ENCODE measurements around the gene TAGLN.

TAGLN gene

DNA sequence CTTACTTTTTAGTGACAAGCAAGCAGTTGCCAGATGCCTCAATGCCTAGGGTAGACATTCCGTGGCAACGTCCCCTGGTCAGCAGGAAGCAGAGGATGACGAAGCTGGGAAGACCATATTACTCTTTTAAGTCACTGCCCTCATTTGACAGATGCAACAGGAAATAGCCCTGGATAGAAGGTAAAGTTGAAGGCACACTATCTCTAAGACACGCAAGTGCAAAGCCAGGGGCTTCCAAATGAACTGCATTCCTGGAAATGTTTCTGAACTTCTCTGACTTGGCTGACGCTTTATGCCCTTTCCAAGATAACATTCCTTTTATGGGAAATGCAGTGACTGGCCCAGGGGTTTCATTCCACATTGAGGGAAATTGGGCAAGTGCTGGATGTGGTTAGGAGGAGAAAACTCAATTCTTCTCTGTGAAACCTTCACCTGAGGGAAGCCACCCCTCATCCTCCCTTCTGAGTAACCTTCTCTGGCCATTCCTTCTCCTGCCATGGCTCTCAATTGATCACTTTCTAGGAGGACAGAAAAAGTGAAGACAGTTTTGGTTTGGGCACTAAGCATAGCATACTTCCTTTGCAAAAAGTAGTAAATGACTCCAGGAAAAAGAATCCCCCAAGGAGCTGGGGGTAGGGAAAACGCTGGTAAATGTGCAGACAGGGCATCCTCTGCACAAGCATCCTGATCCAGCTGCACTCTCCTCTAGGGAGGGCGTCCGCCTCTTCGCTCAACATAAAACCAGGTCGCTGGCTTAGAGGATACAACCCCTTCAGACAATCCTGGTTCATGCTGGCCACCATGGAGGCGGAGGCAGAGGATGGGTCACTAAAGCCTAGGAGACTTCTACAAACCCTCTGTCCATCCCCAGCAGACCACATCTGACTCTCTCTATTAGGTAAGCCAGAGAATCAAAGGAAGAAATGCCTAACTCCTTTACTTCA, 18.2 kb downstream of the TAGLN start:
- no peak for DNase-seq

DNA sequence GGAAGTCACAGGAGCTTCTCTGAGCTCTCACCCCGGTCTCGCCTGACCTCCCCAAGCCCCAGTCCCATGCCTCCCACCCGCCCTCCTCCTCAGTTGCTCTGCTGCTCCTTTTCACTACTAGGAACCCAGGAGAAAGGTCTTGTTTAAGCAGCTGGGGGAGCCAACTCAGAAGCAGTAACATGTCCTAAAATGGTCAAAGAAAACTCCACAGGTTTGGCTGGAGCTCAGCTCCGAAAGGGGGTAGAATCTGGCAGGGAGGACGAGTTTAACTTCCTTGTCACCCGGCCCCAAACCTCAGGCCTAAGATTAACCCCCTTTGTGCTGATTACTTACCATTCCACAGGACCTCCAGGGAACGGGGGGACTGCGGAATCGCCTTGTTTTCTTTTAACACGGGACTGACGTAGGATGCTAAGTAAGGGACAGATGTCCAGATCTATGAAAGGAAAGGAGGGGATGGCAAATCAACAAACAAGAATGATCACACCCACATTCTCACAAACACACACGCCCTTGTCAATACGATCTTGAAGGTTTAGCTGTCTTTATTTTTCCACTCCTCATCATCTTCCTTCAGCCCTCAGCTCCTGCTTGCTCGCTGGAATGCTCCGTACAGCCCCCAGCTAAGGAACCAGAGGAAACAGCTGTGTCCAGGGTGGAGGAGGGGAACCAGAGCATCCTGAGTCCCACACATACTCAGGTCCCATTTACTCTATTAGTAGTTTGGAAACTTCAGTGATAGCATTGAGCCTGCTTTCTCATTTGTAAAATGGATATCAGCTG, 19.2 kb downstream of the TAGLN start:
- DNase-seq = no peak

DNA sequence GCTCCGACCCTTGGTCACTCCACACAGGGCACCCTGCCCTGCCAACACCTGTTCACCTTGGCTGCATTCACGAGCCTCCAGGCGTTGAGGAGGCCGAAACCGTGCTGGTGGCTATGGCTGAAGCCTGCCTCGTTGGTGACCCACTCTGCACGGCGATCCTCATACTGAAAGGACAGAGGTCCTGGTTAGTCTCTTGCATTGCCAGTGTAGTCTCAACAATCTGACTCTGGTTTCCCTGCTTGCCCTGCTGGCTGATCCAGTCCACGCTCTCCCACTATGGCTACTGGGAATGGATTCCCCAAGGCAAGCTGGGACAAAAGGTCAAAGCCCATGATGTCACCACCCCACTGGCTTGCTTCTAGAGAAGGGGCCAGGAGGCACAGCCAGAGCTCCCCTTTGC, 19.8 kb downstream of the TAGLN start:
- DNase-seq = no peak

DNA sequence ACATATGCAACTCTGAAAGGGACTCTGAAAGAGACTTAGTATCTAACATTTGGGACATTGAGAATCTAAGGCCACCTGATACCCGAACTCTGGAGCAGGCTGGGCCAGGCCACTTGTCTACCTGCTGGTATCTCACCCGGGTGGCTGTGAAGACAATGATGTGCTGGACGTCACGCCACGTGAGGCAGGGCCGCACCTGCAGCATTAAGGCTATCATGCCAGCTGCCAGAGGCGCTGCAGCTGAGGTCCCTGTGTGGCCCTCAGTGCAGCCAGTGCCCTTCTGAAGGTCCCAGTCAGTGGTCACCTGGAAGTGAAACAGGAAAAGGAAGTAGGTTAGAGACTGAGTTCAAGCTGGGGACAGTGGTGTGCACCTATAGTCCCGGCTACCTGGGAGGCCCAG, 20.3 kb downstream of the TAGLN start:
- DNase-seq = no peak

DNA sequence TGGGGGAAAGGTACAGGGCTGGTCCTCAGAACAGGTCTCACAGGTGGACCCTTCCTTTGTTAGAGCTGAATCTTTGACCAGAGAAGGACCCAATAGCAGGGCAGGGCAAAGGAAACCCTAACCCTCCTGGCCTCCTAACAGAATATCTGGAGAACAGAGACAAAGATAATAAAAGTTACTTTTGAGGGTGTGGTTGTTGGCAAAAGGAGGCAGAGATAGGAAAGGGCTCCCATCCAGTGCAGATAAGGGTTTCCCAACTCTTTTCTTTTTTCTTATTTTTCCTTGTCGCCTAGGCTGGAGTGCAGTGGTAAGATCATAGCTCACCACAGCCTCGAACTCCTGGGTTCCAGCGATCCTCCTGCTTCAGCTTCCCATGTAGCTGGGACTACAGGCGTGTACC, 20.8 kb downstream of the TAGLN start:
- no peak for DNase-seq

DNA sequence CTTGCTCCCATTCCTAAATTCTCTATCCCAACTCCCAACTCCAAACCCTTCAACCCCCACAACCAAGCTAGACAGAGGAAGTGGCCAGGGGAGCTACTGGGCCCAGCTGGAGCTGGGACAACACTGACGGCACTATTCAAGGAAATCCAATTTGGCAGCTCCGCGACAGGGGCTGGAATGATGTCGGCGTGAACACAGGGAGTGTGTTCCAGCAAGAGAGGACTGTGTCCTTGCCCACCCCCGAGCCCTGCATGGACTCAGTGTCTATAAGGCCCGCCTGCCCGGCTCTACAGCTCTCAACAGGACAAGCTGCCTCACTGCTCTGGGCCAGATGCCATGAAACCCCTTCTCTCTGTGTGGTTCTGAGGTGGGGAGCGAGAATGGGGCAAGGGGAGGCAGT, 21.4 kb downstream of the TAGLN start:
- no peak for DNase-seq

DNA sequence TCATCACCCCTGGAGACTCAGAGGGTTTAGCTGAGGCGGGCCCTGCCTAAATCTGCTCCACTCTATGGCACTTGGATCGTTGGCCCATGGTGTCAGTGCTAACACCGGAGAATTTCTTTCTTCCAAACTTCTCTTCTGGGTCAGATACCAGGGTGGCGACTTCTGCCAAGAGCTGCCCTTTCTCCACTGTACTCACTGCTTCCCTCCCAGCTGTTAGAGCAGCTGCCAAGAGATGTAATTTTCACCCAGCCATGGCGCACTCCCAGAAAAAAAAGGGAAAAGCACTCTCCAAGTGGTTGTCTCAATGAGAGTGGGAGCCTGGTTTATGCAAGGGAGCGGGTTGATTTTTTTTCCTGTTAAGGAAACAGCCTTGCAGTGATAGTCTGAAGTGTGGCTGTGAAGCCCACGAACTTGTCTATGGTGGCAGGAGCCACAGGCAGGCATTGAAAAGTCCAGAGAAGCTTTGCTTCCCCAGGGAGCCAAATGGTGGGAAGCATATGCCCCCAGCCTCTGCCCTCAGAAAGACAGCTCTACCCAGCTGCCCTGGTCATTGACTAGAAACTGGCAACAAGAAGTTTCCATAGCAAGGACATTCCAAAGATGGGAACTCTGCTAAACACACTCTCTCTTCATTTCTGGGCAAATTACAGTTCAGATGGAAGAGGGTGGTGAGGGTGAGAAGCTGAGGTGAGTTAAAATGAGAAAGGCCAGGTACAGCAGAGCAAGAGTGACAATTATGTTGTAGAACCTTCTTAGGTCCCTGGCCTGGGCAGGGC, 22.0 kb downstream of the TAGLN start:
- DNase-seq = no peak

DNA sequence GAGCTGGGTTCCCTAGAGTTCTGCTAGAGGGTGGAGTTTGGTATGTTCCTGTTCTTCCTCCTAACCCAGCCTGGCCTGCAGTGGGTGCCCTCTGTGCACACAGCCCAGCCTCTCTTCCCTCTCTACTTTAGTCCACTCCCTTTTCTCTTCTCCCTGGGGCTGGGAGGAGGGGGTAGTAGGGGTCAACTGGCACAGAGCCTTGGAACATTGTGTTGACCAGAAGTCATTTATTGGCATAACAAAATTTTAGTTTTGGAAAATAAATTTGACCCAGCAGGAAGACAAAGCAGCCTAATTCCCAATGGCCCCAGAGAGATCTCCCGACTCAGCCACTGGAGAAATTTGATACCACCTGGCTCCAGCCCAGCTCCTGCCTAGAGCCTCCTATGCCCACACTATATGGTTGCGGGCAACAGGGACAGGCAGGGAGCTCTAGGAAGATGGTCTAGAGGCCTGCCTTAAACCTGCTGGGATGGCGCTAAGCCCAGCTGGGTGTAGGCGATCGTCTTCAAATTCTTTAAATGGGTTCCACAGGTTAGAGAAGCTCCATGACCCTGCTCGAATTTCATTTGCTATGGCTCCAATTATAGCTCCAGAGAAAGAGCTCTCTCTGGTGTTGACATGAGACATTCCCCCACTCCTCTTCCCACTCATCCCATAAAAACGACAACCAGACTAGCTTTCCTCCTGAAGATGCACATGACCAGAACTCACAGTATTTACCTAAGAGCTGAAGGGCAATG, 22.8 kb downstream of the TAGLN start:
- no peak for DNase-seq

DNA sequence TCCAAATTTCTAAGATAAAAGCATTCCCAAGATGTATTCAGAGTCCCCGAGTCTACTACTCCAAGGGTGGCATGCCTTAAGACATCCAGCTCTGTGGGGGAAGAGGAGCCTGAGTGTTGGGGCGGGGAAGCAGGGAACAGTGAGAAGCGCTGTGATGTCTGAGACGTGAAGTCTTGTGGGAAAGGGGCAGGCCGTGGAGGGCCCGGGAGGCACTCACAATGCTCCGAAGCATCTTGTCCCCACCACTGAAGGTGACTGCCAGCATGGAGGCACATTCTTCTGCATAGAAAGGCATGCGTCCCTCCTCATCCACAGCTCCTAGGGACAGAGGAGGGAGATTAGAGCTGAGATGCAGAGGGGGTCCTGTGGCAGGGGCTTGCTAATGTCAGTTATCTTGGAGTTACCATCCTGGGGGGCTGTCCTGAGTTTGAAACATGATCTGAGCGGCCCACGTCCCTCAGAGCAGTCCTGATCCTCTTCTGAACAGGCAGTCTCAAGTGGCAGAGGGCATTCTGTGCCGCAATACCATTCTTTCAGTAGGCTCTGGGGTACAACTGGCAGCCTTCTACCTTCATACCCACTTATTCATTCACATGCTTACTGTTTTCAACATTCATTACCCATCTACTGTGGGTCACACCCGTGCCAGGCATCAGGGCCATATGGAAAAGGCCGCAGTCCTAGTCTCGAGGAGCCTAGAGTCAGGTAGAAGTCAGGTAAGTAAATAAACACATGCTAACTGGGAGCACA, 24.0 kb downstream of the TAGLN start:
- no peak for DNase-seq

DNA sequence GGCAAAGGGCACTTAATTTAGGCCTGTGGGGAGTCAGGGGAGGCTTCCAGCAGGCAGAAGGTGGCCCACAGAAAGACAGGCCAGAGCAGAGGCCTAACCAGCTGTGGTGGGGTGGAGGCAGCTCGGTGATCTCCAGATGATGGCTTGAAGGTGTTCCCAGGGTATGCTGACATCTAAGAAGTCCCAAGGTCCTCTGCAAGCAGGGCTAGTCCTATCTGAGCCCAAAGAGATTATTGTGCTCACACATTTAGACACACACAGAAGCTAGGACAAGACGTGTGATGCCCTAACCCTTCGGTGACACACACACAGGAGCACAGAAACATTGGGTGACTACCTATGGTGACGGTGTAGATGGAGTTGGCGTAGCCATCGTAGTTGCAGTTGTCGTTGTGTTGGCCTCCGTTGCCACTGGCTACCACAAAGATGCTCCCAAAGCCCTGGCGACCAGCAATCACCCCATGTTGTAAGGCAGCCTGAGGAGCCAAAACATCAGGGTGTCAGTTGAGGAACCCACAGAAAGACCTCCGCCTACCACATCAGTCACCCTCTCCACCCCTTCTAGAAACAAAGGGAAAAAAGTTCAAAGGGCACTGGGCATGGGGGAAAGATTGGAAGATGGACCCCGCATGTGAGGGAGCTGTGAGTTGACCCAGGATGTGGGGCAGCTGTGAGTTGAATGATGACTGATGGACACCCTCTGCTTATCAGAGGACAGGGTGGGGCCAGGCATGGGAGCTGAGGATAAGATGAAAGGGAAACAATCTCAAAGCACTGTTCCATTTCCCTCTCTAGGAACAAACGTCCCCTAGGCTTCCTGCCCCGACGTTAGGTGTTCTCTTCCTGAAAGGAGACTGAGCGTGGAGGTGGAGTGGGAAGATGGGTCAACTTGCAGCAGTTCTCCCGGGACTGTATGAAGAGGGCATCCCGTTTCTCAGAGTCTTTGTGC, 24.8 kb downstream of the TAGLN start:
- no peak for DNase-seq

DNA sequence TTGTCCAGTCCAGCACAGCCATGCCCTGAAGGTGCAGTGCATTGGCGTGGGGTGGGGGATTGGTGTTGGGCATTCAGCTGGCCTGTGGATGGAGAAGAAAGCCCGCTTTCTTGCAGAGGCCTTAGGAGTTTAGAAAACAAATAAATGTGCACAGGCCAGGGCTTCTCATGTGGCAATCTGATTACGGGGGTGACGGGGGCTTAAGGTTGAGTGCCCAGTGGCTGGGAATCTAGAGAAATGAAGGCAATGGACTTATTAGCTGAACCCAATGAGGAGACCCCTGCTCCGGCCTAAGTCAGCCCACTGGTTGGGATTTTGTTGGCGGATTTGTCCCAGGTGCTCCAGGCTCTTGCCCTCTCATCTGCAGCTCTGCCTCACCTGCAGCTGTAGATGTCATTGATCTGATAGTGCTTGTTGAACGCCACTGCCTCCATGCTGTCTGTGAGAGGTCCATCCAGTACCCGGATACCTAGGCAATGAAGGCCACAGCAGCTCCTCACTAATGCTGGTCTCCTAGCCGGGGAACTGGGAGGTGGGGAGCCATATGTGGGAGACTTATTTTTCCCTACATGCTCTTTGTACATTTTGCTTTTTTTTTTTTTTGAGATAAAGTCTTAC, 26.5 kb downstream of the TAGLN start:
- DNase-seq = no peak

DNA sequence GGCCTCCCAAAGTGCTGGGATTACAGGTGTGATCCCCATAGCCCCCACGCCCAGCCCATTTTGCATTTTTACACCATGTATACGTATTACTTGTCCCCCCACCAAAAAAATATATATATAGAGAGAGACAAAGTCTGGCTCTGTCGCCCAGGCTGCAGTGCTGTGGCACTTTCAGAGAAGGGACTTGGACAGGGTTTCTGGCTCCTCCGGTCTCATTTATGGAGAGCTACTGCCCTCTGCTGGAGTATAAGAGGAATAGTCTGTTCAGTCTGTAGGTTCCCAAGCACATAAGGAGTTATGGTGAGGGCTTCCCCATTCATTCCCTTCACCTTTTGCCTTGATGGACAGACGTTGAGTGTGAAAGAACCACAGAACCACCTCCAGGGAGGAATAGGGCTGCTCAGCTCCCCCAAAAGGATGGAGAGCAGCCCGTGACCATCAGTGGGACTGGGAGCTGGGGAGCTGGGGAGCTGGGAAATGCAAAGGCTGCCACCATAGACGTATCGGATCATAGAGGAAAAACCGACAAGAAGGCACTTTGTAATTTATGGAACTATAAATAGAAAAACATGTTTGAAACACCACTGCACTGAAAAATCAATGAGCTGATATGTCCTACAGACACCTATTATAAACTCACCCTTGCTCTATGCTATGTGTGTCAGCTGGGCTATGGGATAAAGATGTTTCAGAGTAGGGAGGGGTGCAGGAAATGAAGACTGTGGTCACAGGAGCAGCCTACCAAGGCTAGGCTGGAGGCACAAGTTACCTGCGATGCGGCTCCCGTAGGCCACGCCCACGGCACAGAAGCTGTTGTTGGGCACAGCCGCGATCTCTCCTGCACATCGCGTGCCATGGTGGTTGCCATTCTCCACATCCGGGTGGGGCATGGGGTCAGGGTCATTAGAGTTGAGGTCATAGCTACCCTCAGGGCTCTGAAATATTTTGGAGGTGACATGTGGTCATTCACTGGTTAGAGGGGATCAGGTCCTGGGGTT, 27.5 kb downstream of the TAGLN start:
- peak in 1 of 2 experiments; percentile 23 for DNase-seq

DNA sequence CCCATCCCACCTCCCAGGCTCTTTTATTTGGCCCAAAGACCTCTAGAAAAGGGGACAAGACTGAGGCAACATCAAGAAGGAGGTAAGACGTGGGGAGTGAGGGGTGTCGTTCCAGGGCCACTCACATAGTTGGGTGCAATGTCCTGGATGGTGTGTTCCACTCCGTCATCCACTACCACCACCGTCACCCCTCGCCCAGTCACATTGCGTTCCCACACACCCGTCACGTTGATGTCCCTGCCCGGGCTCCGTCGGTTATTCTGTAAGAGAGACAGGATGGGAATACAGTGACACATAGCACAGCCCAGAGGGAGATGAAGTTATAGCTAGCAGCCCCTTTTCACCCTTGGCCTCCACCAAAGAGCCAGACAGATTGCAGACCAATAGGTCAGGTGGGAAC, 28.9 kb downstream of the TAGLN start:
- DNase-seq = no peak

DNA sequence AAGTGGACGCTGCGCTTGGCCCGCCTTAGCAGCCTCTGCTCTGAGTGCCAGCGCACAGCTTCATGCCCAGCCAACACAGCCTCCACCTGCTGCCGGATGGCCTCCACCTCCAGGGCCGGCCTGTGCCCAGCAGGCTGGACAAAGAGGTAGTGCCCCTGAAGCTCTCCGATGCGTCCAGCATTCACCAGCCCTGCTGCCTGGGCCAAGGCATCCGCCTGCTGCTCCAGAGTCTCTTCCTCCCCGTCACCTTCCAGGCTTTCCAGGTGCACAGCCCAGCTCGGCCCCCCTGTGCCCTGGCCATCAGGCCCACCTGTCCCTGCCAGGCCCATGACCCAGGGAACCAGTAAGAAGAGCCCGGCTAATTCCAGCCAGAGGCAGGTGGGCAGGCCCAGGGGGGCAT, 30.2 kb downstream of the TAGLN start:
- DNase-seq = no peak

DNA sequence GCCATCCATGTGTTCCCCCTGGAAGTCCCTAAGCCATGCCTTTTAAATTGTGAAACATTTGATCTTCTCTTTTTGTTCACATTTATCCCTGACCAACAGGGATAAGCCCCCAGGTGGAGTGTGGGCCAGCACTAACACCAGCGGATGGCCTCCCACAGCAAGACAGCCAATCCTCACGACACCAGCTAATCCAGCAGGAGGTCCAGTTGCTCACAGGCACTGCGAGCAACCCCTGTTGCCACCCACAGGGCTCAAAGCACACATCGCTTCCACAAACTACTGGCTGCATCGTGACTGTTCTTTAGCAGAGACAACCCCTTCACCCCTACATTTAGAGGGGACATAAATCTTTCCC, 30.7 kb downstream of the TAGLN start:
- no peak for DNase-seq

DNA sequence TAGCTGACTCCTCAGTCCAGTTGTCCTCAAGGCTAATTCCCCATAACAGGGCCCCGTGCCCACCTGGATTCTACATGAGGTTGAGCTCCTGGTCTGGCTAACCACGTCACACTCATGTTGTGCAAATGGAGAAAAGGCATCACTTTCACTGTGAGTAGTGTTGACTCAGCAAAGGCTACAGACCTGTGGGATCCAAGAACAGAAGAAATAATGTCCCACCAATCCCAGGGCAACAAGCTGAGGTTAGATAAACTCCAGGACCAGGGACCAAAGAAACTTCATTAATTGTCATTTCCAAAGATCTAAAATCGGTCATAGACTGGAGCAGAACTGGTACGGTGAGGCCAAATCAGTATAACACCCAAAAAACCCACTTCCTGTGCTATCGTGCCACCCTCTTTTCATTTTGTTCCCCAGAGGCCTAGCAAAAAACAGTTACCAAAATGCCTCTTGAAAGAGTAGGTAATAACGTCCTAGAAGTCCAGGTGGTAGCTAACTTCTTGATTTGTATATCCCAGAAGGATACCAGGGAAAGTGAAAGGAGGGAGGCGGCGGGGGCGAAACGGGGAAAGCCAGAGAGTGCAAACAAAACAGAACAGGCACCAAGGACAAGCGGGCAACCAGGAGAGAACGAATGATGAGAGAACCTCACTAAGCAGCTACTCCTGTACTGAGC, 31.3 kb downstream of the TAGLN start:
- no peak for DNase-seq

DNA sequence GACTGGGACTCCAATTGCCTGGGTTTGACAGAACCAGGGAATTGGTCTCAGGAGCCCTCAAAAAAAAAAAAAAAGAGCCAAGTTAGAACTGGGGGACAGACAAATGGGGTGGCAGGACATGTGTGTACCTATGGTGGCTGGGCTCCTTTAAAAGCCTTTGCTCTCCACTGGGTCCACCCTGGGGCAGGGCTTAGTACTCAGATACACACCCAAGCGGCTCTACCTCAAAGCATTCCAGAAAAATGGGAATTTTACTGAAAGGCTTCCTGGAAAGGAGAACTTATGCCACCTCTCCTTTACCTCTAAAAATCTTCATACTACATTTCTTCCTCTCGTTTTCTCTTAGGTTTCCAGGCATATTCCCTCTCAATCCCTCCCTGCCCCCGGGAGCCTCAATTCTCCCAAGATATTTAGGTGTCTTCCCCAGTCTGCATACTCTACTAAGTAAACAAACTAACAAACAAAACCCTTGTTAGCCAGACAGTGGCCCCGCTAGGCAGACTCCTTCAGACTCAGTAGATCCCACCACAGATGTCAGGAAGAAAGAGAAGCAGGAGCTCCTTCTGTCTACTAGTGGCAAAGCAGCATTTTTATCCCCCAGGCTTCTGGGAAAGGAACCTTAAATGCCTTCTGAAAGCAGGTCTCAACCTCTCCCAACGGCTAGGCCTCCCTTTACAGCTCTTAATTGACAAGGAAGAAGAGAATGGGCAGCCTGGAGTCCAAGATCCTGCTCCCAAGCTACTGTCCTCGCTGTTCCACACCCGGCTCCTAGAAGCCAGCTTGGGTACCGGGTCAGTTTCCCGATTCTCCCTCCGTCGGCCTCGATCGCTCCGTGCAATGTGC, 32.0 kb downstream of the TAGLN start:
- DNase-seq = no peak

DNA sequence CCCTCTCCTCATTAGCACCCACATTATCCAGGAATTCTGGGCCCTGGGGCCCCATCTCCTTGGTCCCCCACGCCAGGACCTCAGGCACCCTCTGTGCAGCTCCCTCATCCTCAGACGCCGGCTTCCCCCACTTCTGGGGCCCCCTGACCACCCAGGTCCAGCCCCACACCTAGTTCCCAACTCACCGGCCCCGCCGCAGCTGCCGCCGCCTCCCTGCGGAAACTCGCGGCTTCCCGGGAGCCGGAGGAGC, 32.6 kb downstream of the TAGLN start, which contains the start of gene PCSK7:
Gene PCSK7 (minus strand): TSS at position 232 of the 250 bp plus-strand sequence. CDS start 2,229 bp downstream, outside the sequence.
- no peak for DNase-seq
